Dedifferentiated amniotic fluid mesenchymal stem cell (primary cell): ENCODE measurements around the gene ARHGEF4.
A peak's percentile ranks its signal among the peaks of the same experiment; 100 is the strongest.

Experiments used
- DNase-seq: peaks from one replicate; pipeline ENCODE4 v3.0.0-alpha.2; 2016; ENCODE audit errors: extremely low spot score

The ARHGEF4 gene

GRCh38 chr2:130850788-130851623 lies 14.3 kb downstream of the ARHGEF4 start:
- no peak for DNase-seq

GRCh38 chr2:130851624-130852382 lies 15.1 kb downstream of the ARHGEF4 start:
- DNase-seq = no peak

- DNase-seq = no peak
These were observed 15.9 kb downstream of the ARHGEF4 start for GRCh38 chr2:130852521-130853115.

GRCh38 chr2:130853391-130853790 lies 16.7 kb downstream of the ARHGEF4 start:
- DNase-seq = no peak

- no peak for DNase-seq
These were observed 17.6 kb downstream of the ARHGEF4 start for GRCh38 chr2:130854301-130854700.

GRCh38 chr2:130864830-130865800 lies 28.4 kb downstream of the ARHGEF4 start:
- peak; percentile 58 for DNase-seq

GRCh38 chr2:130869441-130870160 lies 32.9 kb downstream of the ARHGEF4 start:
- no peak for DNase-seq

GRCh38 chr2:130870161-130870485 lies 33.4 kb downstream of the ARHGEF4 start:
- no peak for DNase-seq

- DNase-seq = no peak
These were observed 34.1 kb downstream of the ARHGEF4 start for GRCh38 chr2:130870779-130871178.

GRCh38 chr2:130871843-130872740 lies 35.4 kb downstream of the ARHGEF4 start:
- no peak for DNase-seq

- DNase-seq = no peak
These were observed 36.0 kb downstream of the ARHGEF4 start for GRCh38 chr2:130872741-130873125.

- DNase-seq = peak; percentile 80
These were observed 37.1 kb downstream of the ARHGEF4 start for GRCh38 chr2:130873700-130874346.

GRCh38 chr2:130874512-130874911 lies 37.8 kb downstream of the ARHGEF4 start:
- DNase-seq = no peak

GRCh38 chr2:130875935-130876334 lies 39.2 kb downstream of the ARHGEF4 start:
- no peak for DNase-seq

GRCh38 chr2:130877258-130877657 lies 40.5 kb downstream of the ARHGEF4 start:
- no peak for DNase-seq

- no peak for DNase-seq
These were observed 41.6 kb downstream of the ARHGEF4 start for GRCh38 chr2:130878316-130878715.

- no peak for DNase-seq
These were observed 42.2 kb downstream of the ARHGEF4 start for GRCh38 chr2:130878933-130879332.

- no peak for DNase-seq
These were observed 45.5 kb downstream of the ARHGEF4 start for GRCh38 chr2:130882111-130882690.

- no peak for DNase-seq
These were observed 46.3 kb downstream of the ARHGEF4 start for GRCh38 chr2:130882991-130883390.
